ENCODE results near the gene DYNC1LI2. TPM values are rescaled to one million over a fixed set of nuclear protein-coding genes. Genes with fewer than 3 reads are reported as not detected.

DYNC1LI2 gene
- total RNA-seq, 1 donor from 2014 or later = 104 TPM

DNA sequence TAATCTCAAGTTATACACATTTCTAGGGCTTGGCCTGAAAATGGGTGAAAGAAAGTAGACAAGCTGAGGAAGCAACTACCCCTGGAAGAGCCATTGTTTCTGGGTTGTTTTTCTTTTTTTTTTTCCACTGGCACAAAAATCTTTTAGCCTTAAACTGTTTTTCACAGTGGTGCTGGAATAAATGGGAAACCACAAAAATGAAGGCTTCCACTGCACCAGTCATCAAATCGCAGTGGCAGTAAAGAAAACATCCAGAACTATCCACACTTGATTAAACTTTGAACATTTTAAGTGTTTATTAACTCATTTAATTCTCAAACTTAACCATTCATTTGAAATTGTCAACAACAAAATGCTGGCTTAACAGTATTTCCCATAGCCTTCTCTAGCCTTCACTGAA, 69.1 kb downstream of the DYNC1LI2 start:
- no peaks in the 10 kb centered on the region for H3K36me3 ChIP-seq
- H3K9me3 Mint-ChIP-seq = no peaks in the 10 kb centered on the region
- no peaks in the 10 kb centered on the region for H3K4me1 ChIP-seq
- H3K9ac ChIP-seq = no peak overlapping the region
- H3K27me3 Mint-ChIP-seq (ENCODE audit: insufficient read depth, low read depth) = no peaks in the 10 kb centered on the region
- H4K20me1 ChIP-seq (ENCODE audit: low read depth) = no peaks in the 10 kb centered on the region
- H3K4me1 Mint-ChIP-seq = peaks cover 10% of the 10 kb centered on the region
- H3K9me3 ChIP-seq (ENCODE audit: low read depth) = no peaks in the 10 kb centered on the region
- H3K27ac Mint-ChIP-seq = no peak overlapping the region
- H3K27me3 ChIP-seq = no peaks in the 10 kb centered on the region
- H3K79me2 ChIP-seq (ENCODE audit: low read depth) = peaks cover 11% of the 10 kb centered on the region
- H2AFZ ChIP-seq (replicated peaks) = no peak overlapping the region
- H3K36me3 Mint-ChIP-seq = peaks cover 3% of the 10 kb centered on the region
- no peak overlapping the region for H3K4me2 ChIP-seq
- no peak for DNase-seq (ENCODE audit: low spot score)
- TF ChIP-seq EZH2phosphoT487 (IDR thresholded peaks at IDR 0.05) (no peak), EZH2 (IDR thresholded peaks at IDR 0.05) (no peak)
- TF ChIP-seq, protein P1, sequence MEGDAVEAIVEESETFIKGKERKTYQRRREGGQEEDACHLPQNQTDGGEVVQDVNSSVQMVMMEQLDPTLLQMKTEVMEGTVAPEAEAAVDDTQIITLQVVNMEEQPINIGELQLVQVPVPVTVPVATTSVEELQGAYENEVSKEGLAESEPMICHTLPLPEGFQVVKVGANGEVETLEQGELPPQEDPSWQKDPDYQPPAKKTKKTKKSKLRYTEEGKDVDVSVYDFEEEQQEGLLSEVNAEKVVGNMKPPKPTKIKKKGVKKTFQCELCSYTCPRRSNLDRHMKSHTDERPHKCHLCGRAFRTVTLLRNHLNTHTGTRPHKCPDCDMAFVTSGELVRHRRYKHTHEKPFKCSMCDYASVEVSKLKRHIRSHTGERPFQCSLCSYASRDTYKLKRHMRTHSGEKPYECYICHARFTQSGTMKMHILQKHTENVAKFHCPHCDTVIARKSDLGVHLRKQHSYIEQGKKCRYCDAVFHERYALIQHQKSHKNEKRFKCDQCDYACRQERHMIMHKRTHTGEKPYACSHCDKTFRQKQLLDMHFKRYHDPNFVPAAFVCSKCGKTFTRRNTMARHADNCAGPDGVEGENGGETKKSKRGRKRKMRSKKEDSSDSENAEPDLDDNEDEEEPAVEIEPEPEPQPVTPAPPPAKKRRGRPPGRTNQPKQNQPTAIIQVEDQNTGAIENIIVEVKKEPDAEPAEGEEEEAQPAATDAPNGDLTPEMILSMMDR (IDR thresholded peaks at IDR 0.05) = no peak
- H3K4me3 ChIP-seq = no peak overlapping the region
- no peak overlapping the region for H3K4me3 Mint-ChIP-seq
- no peaks in the 10 kb centered on the region for H3F3A ChIP-seq (ENCODE audit: low read depth)
- no peak overlapping the region for H3K27ac ChIP-seq

DNA sequence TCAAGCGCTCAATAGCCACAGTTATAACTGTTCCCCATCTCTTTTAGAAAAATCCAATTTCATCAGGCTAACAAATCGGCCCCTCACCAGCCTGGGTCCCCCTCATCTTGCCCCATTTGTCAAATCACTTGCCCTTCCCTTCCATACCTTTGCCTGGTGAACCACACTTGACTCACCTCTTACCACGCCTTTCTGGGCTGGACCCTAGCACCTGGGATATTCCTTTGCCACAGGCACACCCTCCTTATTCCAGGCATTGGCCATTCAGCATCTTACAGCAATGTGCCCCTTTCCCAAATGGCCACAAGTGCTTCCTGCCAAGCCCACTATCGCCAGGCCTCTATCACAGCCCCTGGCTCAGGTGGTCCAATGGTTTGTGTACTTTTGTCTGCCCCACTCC, 69.7 kb downstream of the DYNC1LI2 start:
- Histone ChIP-seq H3F3A (ENCODE audit: low read depth) (no peaks in the 10 kb centered on the region), H3K27ac (no peak overlapping the region), H3K4me1 (no peaks in the 10 kb centered on the region), H3K9ac (no peak overlapping the region), H3K4me3 (no peak overlapping the region), H2AFZ (replicated peaks) (no peak overlapping the region), H3K4me2 (no peak overlapping the region), H4K20me1 (ENCODE audit: low read depth) (no peaks in the 10 kb centered on the region), H3K9me3 (ENCODE audit: low read depth) (no peaks in the 10 kb centered on the region), H3K36me3 (no peaks in the 10 kb centered on the region), H3K27me3 (no peaks in the 10 kb centered on the region), H3K79me2 (ENCODE audit: low read depth) (peaks cover 7% of the 10 kb centered on the region)
- Mint-ChIP-seq H3K27me3 (ENCODE audit: insufficient read depth, low read depth) (no peaks in the 10 kb centered on the region), H3K9me3 (no peaks in the 10 kb centered on the region), H3K36me3 (peaks cover 3% of the 10 kb centered on the region), H3K4me3 (no peak overlapping the region), H3K27ac (no peak overlapping the region), H3K4me1 (peaks cover 10% of the 10 kb centered on the region)
- TF ChIP-seq, protein P1 (IDR thresholded peaks at IDR 0.05) = no peak
- TF ChIP-seq EZH2phosphoT487 (IDR thresholded peaks at IDR 0.05) (no peak), EZH2 (IDR thresholded peaks at IDR 0.05) (no peak)
- no peak for DNase-seq (ENCODE audit: low spot score)

DNA sequence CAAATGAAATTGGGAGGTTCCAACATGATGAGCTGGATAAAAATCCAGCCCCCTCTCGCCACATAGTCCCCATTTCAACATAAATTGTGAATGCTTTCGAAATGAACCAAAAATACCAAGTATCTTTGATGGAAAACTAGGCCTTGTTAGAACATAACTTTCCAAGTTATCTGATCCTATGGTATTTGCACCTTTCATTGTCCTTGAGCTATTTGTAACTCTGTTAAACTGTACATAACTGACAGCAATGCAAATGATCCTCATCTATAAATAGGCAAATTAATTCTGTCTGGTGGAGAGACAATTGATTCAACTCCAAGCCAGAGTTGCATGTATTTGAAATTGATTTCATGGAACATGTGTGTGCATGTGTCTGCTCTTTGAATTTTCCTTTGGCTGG, 73.1 kb downstream of the DYNC1LI2 start:
- H3K9me3 Mint-ChIP-seq = no peaks in the 10 kb centered on the region
- DNase-seq (ENCODE audit: low spot score) = no peak
- H3K27ac Mint-ChIP-seq = no peak overlapping the region
- no peaks in the 10 kb centered on the region for H3K27me3 Mint-ChIP-seq (ENCODE audit: insufficient read depth, low read depth)
- Histone ChIP-seq H3K27ac (no peak overlapping the region), H3K4me2 (no peak overlapping the region), H4K20me1 (ENCODE audit: low read depth) (no peaks in the 10 kb centered on the region), H3K9me3 (ENCODE audit: low read depth) (no peaks in the 10 kb centered on the region), H3K4me3 (no peak overlapping the region), H2AFZ (replicated peaks) (no peak overlapping the region), H3K27me3 (no peaks in the 10 kb centered on the region), H3K9ac (no peak overlapping the region), H3F3A (ENCODE audit: low read depth) (no peaks in the 10 kb centered on the region), H3K4me1 (no peaks in the 10 kb centered on the region), H3K79me2 (ENCODE audit: low read depth) (peaks cover 7% of the 10 kb centered on the region), H3K36me3 (no peaks in the 10 kb centered on the region)
- TF ChIP-seq, protein P1 (IDR thresholded peaks at IDR 0.05) = no peak
- no peak for TF ChIP-seq EZH2 (IDR thresholded peaks at IDR 0.05)
- TF ChIP-seq EZH2phosphoT487 (IDR thresholded peaks at IDR 0.05) = no peak
- H3K36me3 Mint-ChIP-seq = peaks cover 3% of the 10 kb centered on the region
- no peaks in the 10 kb centered on the region for H3K4me1 Mint-ChIP-seq
- H3K4me3 Mint-ChIP-seq = no peak overlapping the region
